Hepatocyte (in vitro differentiated cells): ENCODE results near the gene DIPK1A. TPM values are rescaled to one million over a fixed set of nuclear protein-coding genes. Genes with fewer than 3 reads are reported as not detected.

ENCODE experiments used
- DNase-seq: peaks from one replicate; pipeline ENCODE4 v3.0.0-alpha.2; 2016; ENCODE audit warnings: low spot score
- H2AFZ ChIP-seq: fragments of 200-600 bp; sonication (generic); 2 replicates; pipeline ENCODE4 v1.6.0; 2016; ENCODE audit warnings: antibody characterized with exemption, mild to moderate bottlenecking
- H3K27ac ChIP-seq: fragments of 200-600 bp; sonication (generic); 2 replicates; pipeline ENCODE4 v1.5.1; 2016; ENCODE audit warnings: mild to moderate bottlenecking
- H3K27me3 ChIP-seq: fragments of 200-600 bp; sonication (generic); 2 replicates; pipeline ENCODE4 v1.6.1; 2016
- H3K36me3 ChIP-seq: fragments of 200-600 bp; sonication (generic); replicated peaks from 2 replicates; pipeline ENCODE4 v1.5.1; 2016; ENCODE audit warnings: low read depth; ENCODE audit not compliant: insufficient read depth
- H3K4me1 ChIP-seq: fragments of 200-600 bp; sonication (generic); 2 replicates; pipeline ENCODE4 v1.5.1; 2016; ENCODE audit warnings: mild to moderate bottlenecking, moderate library complexity; ENCODE audit not compliant: insufficient read depth
- H3K4me2 ChIP-seq: fragments of 200-600 bp; sonication (generic); 2 replicates; pipeline ENCODE4 v1.6.0; 2016
- H3K4me3 ChIP-seq: fragments of 200-600 bp; sonication (generic); 2 replicates; pipeline ENCODE4 v1.5.1; 2016; ENCODE audit warnings: mild to moderate bottlenecking
- H3K79me2 ChIP-seq: fragments of 200-600 bp; sonication (generic); 2 replicates; pipeline ENCODE4 v1.6.0; 2017; ENCODE audit warnings: mild to moderate bottlenecking
- H3K9me2 ChIP-seq: fragments of 200-600 bp; sonication (generic); replicated peaks from 2 replicates; pipeline ENCODE4 v1.6.0; 2017; ENCODE audit warnings: mild to moderate bottlenecking; ENCODE audit not compliant: insufficient read depth
- H3K9me3 ChIP-seq: fragments of 200-600 bp; sonication (generic); 2 replicates; pipeline ENCODE4 v1.5.1; 2016; ENCODE audit warnings: low read depth, mild to moderate bottlenecking
- H4K20me1 ChIP-seq: fragments of 200-600 bp; sonication (generic); 2 replicates; pipeline ENCODE4 v1.6.0; 2016; ENCODE audit warnings: mild to moderate bottlenecking; ENCODE audit not compliant: insufficient read depth, poor library complexity, severe bottlenecking
- EZH2 ChIP-seq: fragments of 200-600 bp; sonication (generic); IDR thresholded peaks from 2 replicates; pipeline ENCODE4 v1.6.1; 2016; ENCODE audit warnings: antibody characterized with exemption, mild to moderate bottlenecking, borderline replicate concordance
- EZH2phosphoT487 ChIP-seq: fragments of 200-600 bp; sonication (generic); IDR thresholded peaks from one replicate; pipeline ENCODE4 v1.6.1; 2018; ENCODE audit warnings: antibody characterized with exemption, mild to moderate bottlenecking, low read depth, moderate library complexity; ENCODE audit not compliant: unreplicated experiment, severe bottlenecking
- WGBS: methylation state at CpG from one replicate; pipeline ENCODE4 v1.1.6; 2016; ENCODE audit warnings: low lambda C conversion rate; ENCODE audit errors: missing lambda C conversion rate; 5-methylcytosine and 5-hydroxymethylcytosine counted together
- polyA plus RNA-seq: library from polyadenylated mRNA; unstranded; fragments of >200 nt; fragmentation: Nextera tagmentation; extraction: Ambion mirVana; gene quantifications from 2 replicates; pipeline ENCODE4 v1.2.1, GENCODE V29; 2016
- small RNA-seq: library from RNA; depleted of rRNA; stranded (forward); fragments of <200 nt; gene quantifications from one replicate; pipeline ENCODE3, GENCODE V24; 2014
- total RNA-seq: library from RNA; depleted of rRNA; stranded (reverse); fragments of >200 nt; gene quantifications from 2 replicates; pipeline ENCODE4 v1.2.3, GENCODE V29; 2014
- TF ChIP-seq, protein P1 (sequence below): fragments of 200-600 bp; sonication (generic); IDR thresholded peaks from 2 replicates; pipeline ENCODE4 v1.5.1; 2016; ENCODE audit warnings: antibody characterized with exemption, mild to moderate bottlenecking; ENCODE audit not compliant: poor library complexity

Gene DIPK1A
- total and polyA plus RNA-seq, 2 experiments from 2014 or later = 18.0 to 19.7 TPM

DNA sequence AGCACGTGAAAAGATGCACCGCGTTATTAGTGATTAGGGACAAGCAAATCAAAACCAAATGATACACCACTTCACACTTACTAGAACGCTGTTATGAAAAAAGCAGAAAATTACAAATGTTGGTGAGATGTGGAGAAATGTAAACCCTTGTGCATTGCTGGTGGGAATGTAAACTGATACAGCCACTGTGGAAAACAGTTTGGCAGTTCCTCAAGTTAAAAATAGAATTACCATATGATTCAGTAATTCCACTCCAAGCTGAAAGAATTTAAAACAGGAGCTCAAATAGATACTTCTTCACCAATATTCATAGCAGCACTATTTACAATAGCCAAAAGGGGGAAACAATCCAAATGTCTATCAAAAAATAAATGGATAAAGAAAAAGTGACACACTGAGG lies 166.1 kb downstream of the DIPK1A start:
- no peak for TF ChIP-seq EZH2phosphoT487
- TF ChIP-seq, protein P1, sequence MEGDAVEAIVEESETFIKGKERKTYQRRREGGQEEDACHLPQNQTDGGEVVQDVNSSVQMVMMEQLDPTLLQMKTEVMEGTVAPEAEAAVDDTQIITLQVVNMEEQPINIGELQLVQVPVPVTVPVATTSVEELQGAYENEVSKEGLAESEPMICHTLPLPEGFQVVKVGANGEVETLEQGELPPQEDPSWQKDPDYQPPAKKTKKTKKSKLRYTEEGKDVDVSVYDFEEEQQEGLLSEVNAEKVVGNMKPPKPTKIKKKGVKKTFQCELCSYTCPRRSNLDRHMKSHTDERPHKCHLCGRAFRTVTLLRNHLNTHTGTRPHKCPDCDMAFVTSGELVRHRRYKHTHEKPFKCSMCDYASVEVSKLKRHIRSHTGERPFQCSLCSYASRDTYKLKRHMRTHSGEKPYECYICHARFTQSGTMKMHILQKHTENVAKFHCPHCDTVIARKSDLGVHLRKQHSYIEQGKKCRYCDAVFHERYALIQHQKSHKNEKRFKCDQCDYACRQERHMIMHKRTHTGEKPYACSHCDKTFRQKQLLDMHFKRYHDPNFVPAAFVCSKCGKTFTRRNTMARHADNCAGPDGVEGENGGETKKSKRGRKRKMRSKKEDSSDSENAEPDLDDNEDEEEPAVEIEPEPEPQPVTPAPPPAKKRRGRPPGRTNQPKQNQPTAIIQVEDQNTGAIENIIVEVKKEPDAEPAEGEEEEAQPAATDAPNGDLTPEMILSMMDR = no peak
- TF ChIP-seq EZH2 = no peak
- no peak overlapping the region for H3K27ac ChIP-seq
- no peaks in the 10 kb centered on the region for H3K79me2 ChIP-seq
- no peak overlapping the region for H2AFZ ChIP-seq
- H3K4me3 ChIP-seq = no peak overlapping the region
- H4K20me1 ChIP-seq = no peaks in the 10 kb centered on the region
- no peak overlapping the region for H3K4me2 ChIP-seq
- no peaks in the 10 kb centered on the region for H3K9me3 ChIP-seq
- no peaks in the 10 kb centered on the region for H3K4me1 ChIP-seq
- no peaks in the 10 kb centered on the region for H3K27me3 ChIP-seq
- H3K36me3 ChIP-seq = no peaks in the 10 kb centered on the region
- WGBS = 90% methylated on average over 4 of the region's 4 CpGs
- H3K9me2 ChIP-seq = no peaks in the 10 kb centered on the region
- no peak for DNase-seq

DNA sequence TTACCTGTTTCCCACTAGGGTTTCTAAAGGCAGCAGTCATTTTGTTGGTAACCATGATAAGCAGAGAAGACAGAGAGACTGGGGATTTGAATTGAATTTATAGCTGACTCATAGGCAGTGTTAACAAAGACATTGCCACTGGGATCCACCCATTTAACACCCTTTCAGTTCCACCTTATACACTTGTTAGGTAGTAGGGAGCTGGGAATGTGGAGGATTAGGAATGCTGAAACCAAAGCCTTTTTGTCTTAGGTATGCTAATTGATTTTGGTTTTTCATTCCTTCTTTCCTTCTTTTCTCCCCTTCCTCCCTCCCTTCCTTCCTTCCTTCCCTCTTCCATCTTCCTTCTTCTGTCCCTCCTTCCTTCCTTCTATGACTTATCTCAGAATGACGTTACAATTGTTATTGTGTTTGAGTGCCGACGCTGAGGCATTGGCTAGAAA lies 168.9 kb downstream of the DIPK1A start:
- no peaks in the 10 kb centered on the region for H3K79me2 ChIP-seq
- H3K36me3 ChIP-seq = no peaks in the 10 kb centered on the region
- TF ChIP-seq, protein P1 = no peak
- no peak for TF ChIP-seq EZH2
- TF ChIP-seq EZH2phosphoT487 = no peak
- H2AFZ ChIP-seq = no peak overlapping the region
- no peak overlapping the region for H3K4me3 ChIP-seq
- WGBS = 72% methylated on average over 3 of the region's 3 CpGs
- no peaks in the 10 kb centered on the region for H3K9me3 ChIP-seq
- no peak overlapping the region for H3K27ac ChIP-seq
- H3K27me3 ChIP-seq = no peaks in the 10 kb centered on the region
- no peak overlapping the region for H3K4me2 ChIP-seq
- no peak for DNase-seq
- no peaks in the 10 kb centered on the region for H3K9me2 ChIP-seq
- no peaks in the 10 kb centered on the region for H3K4me1 ChIP-seq
- H4K20me1 ChIP-seq = no peaks in the 10 kb centered on the region

Small RNA genes lying within 50 kb of the gene (small RNA-seq; reads per million reads assigned to genes)
- not detected for gene RF00432
- gene RN7SL692P = not detected
- gene RNU6-210P = not detected
- gene RNU6-970P = not detected
- gene SNORA66 = 19.1 reads per million, percentile 96 among the genes with 10 or more reads in this experiment
- gene SNORD21 = not detected

Other genes starting within 250 kb of the DIPK1A start
- 25.2 and 29.0 TPM in 2 replicates for gene EVI5, start 176.4 kb downstream of the DIPK1A start, total RNA-seq
- 24.9 and 28.9 TPM in 2 replicates for gene EVI5, start 176.4 kb downstream of the DIPK1A start, polyA plus RNA-seq
- 1,737 and 2,070 TPM in 2 replicates for gene RPL5, start 129.4 kb downstream of the DIPK1A start, total RNA-seq
- gene RPL5, start 129.4 kb downstream of the DIPK1A start, polyA plus RNA-seq = 668 and 726 TPM in 2 replicates
- 29.7 and 30.5 TPM in 2 replicates for gene MTF2, start 117.8 kb upstream of the DIPK1A start, total RNA-seq
- gene MTF2, start 117.8 kb upstream of the DIPK1A start, polyA plus RNA-seq = 37.7 and 49.3 TPM in 2 replicates
- gene TMED5, start 219.0 kb upstream of the DIPK1A start, total RNA-seq = 119 and 131 TPM in 2 replicates
- gene TMED5, start 219.0 kb upstream of the DIPK1A start, polyA plus RNA-seq = 65.5 and 78.2 TPM in 2 replicates
- 4.9 and 5.5 TPM in 2 replicates for gene CCDC18, start 219.3 kb upstream of the DIPK1A start, total RNA-seq
- 5.0 and 6.8 TPM in 2 replicates for gene CCDC18, start 219.3 kb upstream of the DIPK1A start, polyA plus RNA-seq